ENCODE results near the gene NEURL1B.

DNA sequence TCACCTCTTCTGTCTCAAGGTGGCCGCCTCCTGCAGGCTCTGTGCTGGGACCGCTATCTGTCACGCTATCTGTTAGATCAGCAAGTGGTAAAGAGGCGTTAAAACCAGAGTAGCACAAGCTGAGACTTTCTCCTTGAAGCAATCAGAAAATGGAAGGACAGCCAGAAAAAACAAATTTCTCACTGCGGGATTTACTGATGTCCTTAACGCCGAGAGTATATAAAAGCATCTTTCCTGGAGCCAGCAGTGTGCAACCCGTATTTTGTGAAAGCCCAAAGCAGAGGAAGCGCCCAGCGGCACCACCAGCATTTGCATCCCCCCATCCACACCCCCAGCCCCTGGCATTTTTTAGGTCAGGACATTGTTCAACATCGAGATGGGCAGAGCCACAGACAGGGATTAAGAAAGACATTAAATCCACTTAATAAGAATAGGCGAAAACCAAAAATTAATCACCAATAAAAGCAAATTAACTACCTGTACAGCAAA lies 81.3 kb downstream of the NEURL1B start:
- TF ChIP-seq, protein P1, sequence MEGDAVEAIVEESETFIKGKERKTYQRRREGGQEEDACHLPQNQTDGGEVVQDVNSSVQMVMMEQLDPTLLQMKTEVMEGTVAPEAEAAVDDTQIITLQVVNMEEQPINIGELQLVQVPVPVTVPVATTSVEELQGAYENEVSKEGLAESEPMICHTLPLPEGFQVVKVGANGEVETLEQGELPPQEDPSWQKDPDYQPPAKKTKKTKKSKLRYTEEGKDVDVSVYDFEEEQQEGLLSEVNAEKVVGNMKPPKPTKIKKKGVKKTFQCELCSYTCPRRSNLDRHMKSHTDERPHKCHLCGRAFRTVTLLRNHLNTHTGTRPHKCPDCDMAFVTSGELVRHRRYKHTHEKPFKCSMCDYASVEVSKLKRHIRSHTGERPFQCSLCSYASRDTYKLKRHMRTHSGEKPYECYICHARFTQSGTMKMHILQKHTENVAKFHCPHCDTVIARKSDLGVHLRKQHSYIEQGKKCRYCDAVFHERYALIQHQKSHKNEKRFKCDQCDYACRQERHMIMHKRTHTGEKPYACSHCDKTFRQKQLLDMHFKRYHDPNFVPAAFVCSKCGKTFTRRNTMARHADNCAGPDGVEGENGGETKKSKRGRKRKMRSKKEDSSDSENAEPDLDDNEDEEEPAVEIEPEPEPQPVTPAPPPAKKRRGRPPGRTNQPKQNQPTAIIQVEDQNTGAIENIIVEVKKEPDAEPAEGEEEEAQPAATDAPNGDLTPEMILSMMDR (conservative IDR thresholded peaks at IDR 0.05; ENCODE audit: low read length), result no peak
- TF ChIP-seq EZH2phosphoT487 (IDR thresholded peaks at IDR 0.05; ENCODE audit: borderline replicate concordance, low read depth, low read length), result no peak
